Right forelimb (tissue), 1 donor: ENCODE results near the gene SRM.
"Not testable (repeated sequence)": the region's sequence is repeated elsewhere in the genome, so short reads cannot be mapped to it uniquely, and the experiment has no call there.

Experiments
- DNase-seq: peaks from one replicate; pipeline ENCODE4 v3.0.0-alpha.2; 2018

Gene SRM

GRCh38 chr1:11059968-11060830 lies at the start of gene SRM:
Gene SRM (minus strand): TSS chr1:11060018. CDS start chr1:11059943, 75 bp downstream.
- DNase-seq: peak; percentile 93

DNA sequence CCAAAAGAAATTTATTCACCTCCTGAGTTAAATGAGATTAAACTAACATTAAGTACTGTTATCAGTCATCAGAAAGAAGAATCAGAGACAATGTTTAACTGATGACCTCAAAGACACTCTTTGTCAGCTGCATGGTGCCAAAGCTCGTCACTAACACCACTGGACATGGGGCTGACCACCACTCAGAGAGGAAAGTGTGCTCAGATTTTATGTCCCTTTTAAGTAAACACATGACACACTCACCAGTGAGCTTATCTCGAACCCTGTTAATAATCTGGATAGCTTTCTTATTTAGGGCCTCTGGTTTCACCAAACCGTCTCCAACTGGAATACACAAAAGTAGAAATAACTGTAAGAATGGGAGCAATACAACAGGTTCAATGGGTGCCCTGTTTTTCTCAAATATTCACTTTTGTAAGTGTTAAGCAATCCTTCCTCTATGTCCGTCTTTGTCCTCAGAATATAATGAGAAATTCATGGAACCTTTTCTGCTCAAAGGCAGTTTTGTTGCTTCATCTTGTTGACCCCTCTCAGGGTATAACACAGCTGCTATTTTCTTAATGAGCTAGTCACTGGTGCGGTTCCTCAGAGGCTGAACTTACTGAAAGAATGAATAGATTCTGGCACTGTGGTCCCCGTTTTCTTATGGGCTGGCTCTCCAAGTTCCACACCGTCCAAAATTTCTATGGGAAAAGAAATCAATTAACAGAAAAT lies 49.4 kb upstream of the SRM start:
- DNase-seq: no peak

DNA sequence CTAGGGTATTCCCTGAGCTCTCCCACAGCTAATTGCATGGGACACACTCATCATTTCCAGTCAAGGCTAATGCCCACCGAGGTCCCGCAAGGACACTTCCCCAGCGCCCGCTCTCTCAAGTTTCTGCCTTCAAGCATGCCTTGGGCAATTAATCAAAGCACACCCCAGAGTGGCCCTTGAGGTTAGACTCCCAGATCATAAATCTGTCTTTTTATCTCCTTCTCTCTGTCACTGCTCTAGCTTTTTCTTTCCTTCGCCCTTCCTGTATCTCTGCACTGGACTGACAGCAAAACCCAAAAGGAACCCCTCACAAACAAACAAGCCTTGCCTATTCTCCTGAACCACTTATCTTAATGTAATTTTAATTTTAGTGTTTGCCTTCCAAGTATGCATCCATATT lies 47.8 kb upstream of the SRM start:
- DNase-seq: no peak

GRCh38 chr1:11105586-11105985 lies 45.8 kb upstream of the SRM start:
- DNase-seq: no peak

- DNase-seq: no peak
These were observed 41.5 kb upstream of the SRM start for GRCh38 chr1:11101347-11101746.

GRCh38 chr1:11100806-11101205 lies 41.0 kb upstream of the SRM start:
- DNase-seq: not testable (repeated sequence)

DNA sequence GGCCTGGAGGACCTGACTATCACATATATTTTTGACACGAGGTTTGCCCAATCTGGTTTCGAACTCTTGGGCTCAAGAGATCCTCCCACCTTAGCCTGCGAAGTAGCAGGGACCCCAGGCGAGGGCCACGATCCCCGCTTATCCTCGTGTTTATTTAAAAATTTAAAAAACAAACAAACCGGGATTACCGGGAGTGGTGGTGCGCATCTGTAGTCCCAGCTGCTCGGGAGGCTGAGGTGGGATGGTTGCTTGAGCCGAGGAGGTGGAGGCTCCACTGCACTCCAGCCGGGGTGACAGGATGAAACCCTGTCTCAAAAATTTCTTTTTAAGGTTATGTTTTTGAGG lies 40.3 kb upstream of the SRM start:
- DNase-seq: no peak

DNA sequence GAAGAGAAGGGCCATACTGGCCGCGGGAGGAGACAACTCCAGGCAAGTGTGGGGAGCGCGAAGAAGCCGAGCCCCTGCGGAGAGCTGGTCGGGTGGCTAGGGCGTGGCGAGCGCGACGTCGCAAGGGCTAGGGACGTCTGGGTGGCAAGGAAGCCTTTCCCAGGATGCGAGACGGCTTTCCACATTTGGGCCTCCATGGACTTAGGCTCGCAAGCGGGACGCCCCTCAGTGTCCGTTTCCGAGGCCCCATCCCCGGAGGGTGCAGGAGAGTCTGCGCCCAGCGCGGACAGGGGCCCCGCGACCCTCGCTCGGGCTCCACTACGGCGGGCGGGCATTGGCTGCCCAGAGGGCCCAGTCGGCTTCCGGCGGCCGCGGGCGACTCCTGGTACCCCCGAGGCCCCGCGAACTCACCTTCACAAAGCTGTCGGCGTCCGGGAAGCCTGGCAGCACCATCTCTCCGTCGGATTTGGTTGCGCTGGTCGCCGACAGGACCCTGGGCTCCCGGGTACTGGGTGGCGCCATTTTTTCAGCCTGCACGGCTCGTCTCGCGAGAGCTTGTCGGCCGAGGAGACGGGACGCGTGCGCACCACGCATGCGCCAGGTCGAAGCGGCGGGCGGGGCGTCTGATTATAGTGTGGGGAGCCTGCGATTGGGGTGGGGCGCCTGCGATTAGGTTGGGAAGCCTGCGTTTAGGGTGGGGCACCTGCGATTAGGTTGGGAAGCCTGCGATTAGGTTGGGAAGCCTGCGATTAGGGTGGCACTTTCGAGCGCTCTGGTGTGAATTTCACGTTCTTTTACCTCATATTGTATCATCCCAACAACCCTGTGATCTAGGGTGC lies 39.7 kb upstream of the SRM start, which contains the start of gene EXOSC10:
EXOSC10 (minus strand) TSS at position 560 of the 839 bp plus-strand sequence; CDS start at position 522, 38 bp downstream.
- DNase-seq: peak; percentile 95

GRCh38 chr1:11098931-11099309 lies 39.1 kb upstream of the SRM start:
- no peak for DNase-seq

DNA sequence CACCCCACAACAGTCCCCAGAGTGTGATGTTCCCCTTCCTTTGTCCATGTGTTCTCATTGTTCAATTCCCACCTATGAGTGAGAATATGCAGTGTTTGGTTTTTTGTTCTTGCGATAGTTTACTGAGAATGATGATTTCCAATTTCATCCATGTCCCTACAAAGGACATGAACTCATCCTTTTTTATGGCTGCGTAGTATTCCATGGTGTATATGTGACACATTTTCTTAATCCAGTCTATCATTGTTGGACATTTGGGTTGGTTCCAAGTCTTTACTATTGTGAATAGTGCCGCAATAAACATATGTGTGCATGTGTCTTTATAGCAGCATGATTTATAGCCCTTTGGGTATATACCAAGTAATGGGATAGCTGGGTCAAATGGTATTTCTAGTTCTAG lies 24.0 kb upstream of the SRM start:
- not testable (repeated sequence) for DNase-seq

- no peak for DNase-seq
These were observed 21.1 kb upstream of the SRM start for GRCh38 chr1:11080931-11081330.

DNA sequence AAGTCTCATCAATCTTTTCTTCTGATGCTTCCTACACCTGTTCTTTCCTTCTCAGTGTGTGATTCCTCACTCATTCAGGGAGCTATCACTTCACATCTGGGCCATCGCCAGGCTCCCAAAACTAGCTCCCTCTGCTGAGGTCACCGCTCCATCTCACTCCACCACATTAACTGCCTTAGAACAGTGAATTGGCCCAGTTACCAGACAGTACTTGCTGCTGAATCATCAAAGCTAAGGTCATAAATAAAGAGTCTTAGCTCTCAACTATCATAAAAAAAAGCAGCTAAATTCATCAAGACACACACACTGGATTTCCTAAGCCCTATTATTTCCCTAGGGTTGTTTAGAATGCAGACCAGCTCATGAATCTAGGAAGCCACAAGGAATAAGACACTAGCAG lies 18.8 kb upstream of the SRM start:
- DNase-seq: no peak

DNA sequence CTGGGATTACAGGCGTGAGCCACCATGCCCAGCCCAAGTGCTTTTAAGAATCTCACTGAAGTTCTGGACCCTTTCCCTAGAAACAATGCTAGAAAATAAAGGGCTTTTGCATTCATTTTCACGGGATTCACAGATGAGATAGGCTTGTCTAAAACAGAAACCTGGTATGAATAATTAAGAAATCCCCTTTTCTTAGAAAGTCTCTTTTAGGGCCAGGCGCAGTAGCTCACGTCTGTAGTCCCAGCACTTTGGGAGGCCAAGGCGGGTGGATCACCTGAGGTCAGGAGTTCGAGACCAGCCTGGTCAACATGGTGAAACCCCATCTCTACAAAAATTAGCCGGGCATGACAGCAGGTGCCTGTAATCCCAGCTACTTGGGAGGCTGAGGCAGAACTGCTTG lies 13.6 kb upstream of the SRM start:
- not testable (repeated sequence) for DNase-seq

- no peak for DNase-seq
These were observed 12.5 kb upstream of the SRM start for GRCh38 chr1:11072216-11072917.

- DNase-seq: no peak
These were observed 11.8 kb upstream of the SRM start for GRCh38 chr1:11071463-11072215.

- DNase-seq: no peak
These were observed 11.1 kb upstream of the SRM start for GRCh38 chr1:11070876-11071275.

- no peak for DNase-seq
These were observed 9.0 kb upstream of the SRM start for GRCh38 chr1:11068600-11069473.

GRCh38 chr1:11067716-11068599 lies 8.1 kb upstream of the SRM start:
- DNase-seq: no peak

DNA sequence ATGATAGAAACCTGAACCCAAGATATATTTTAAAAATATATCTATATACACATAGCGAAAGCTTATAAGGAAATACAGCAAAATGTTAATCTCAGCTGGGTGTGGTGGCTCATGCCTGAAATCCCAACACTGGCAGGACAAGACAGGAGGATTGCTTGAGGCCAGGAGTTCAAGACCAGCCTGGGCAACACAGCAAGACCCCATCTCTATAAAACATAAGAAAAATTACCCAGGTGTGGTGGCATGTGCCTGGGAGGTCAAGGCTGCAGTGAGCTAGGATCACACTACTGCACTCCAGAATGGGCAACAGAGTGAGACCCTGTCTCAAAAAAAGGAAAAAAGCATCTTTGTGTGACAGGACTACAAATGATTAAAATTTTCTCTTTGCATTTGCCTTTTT lies 6.0 kb upstream of the SRM start:
- DNase-seq: no peak

GRCh38 chr1:11064942-11065341 lies 5.1 kb upstream of the SRM start:
- DNase-seq: no peak
